Right lobe of liver (tissue), 4 donors: Measurements from ENCODE around the gene SMG7.

Experiments used
- CTCF ChIP-seq, 4 donors: fragments of 200-600 bp in 3 of 4; fragments of 450-650 bp in 1 of 4; IDR thresholded peaks; one replicate each; pipeline versions ENCODE4 v1.5.1 to v1.8.0; 2016 to 2022; ENCODE audit warnings: antibody characterized with exemption in 4 of 4, mild to moderate bottlenecking in 2 of 4
- POLR2A ChIP-seq: fragments of 450-650 bp; IDR thresholded peaks from one replicate; pipeline ENCODE4 v1.6.1; 2017; ENCODE audit warnings: antibody characterized with exemption, mild to moderate bottlenecking
- donor health status: DM: no; HTN: no; CAD: no.
- donor health status: DM: no; HTN: no; CAD: no.
- donor health status: DM: no; HTN: yes; CAD: no.

GRCh38 chr1:183423541-183423940 is 48.8 kb upstream of the SMG7 start:
- no peak for TF ChIP-seq CTCF (IDR thresholded peaks at IDR 0.05)
- TF ChIP-seq POLR2A: no peak
